Colon (tissue), 2 donors: ENCODE results near the gene HSPA6.
"Not testable (repeated sequence)": the region's sequence is repeated elsewhere in the genome, so short reads cannot be mapped to it uniquely, and the experiment has no call there.

Source experiments
- FAIRE-seq: peaks from 2 replicates; lab custom pipeline; 2012; peaks lifted over from hg19 to GRCh38; lab: Jason Lieb, UNC
- donor health status: control.
- donor health status: control.

HSPA6 gene

GRCh38 chr1:161532644-161533567, 8.6 kb downstream of the HSPA6 start:
- not testable (repeated sequence) for FAIRE-seq

- FAIRE-seq: not testable (repeated sequence)
These were observed 12.8 kb downstream of the HSPA6 start for GRCh38 chr1:161537068-161537669.

- not testable (repeated sequence) for FAIRE-seq
These were observed 14.7 kb downstream of the HSPA6 start for GRCh38 chr1:161538925-161539479.

GRCh38 chr1:161539731-161540569, 15.6 kb downstream of the HSPA6 start:
- not testable (repeated sequence) for FAIRE-seq

GRCh38 chr1:161540570-161540960, 16.2 kb downstream of the HSPA6 start:
- not testable (repeated sequence) for FAIRE-seq

GRCh38 chr1:161542091-161542559, 17.8 kb downstream of the HSPA6 start:
- FAIRE-seq: not testable (repeated sequence)

- not testable (repeated sequence) for FAIRE-seq
These were observed 18.8 kb downstream of the HSPA6 start for GRCh38 chr1:161543125-161543524.

GRCh38 chr1:161545005-161545731, 20.8 kb downstream of the HSPA6 start:
- not testable (repeated sequence) for FAIRE-seq

GRCh38 chr1:161547995-161548741, 23.8 kb downstream of the HSPA6 start:
- FAIRE-seq: not testable (repeated sequence)

- FAIRE-seq: not testable (repeated sequence)
These were observed 24.5 kb downstream of the HSPA6 start for GRCh38 chr1:161548749-161549406.

GRCh38 chr1:161549652-161550051, 25.3 kb downstream of the HSPA6 start, which contains the start of gene FCGR3A:
Gene FCGR3A (minus strand): TSS chr1:161549818. CDS start chr1:161549736, 82 bp downstream.
- no peak for FAIRE-seq

- not testable (repeated sequence) for FAIRE-seq
These were observed 26.6 kb downstream of the HSPA6 start for GRCh38 chr1:161550942-161551341.

- not testable (repeated sequence) for FAIRE-seq
These were observed 29.3 kb downstream of the HSPA6 start for GRCh38 chr1:161553631-161554030.

GRCh38 chr1:161554340-161554739, 30.0 kb downstream of the HSPA6 start:
- FAIRE-seq: not testable (repeated sequence)

GRCh38 chr1:161554815-161555417, 30.6 kb downstream of the HSPA6 start:
- not testable (repeated sequence) for FAIRE-seq

- not testable (repeated sequence) for FAIRE-seq
These were observed 31.8 kb downstream of the HSPA6 start for GRCh38 chr1:161556143-161556542.

- FAIRE-seq: not testable (repeated sequence)
These were observed 32.6 kb downstream of the HSPA6 start for GRCh38 chr1:161556990-161557389.

- FAIRE-seq: not testable (repeated sequence)
These were observed 33.4 kb downstream of the HSPA6 start for GRCh38 chr1:161557506-161558450.
